H1 (cell line): ENCODE data around the gene ZNF550. TPM values are rescaled to one million over a fixed set of nuclear protein-coding genes. Genes with fewer than 3 reads are reported as not detected.
A peak's percentile ranks its signal among the peaks of the same experiment; 100 is the strongest.

Source experiments
- CTCF ChIA-PET: fragments of 300-600 bp; sonication (Branson Sonifier 250); formaldehyde crosslinking; loops from one replicate; lab custom pipeline; 2021; ENCODE audit not compliant: partially characterized antibody; lab: Charles Lee
- POLR2A ChIA-PET: fragments of 300-600 bp; sonication (Branson Sonifier 250); formaldehyde crosslinking; loops from one replicate; lab custom pipeline; 2021; ENCODE audit warnings: inconsistent platforms; ENCODE audit not compliant: partially characterized antibody; lab: Charles Lee
- DNase-seq, 2 experiments: peaks; one replicate each; pipeline versions ENCODE4 v3.0.0 to v3.0.0-alpha.2; 2010 to 2022; ENCODE audit warnings: low spot score in 2 of 2, low read depth in 1 of 2, mixed read lengths in 1 of 2
- FAIRE-seq: peaks from 2 replicates; lab custom pipeline; 2011; peaks lifted over from hg19 to GRCh38; lab: Jason Lieb, UNC
- H2AFZ ChIP-seq: 2 replicates; pipeline ENCODE4 v1.8.1; 2012; ENCODE audit warnings: low read length, inconsistent platforms
- H2AK5ac ChIP-seq: 2 replicates; pipeline ENCODE4 v1.6.1; 2013; ENCODE audit warnings: low read depth, low read length
- H2BK120ac ChIP-seq: replicated peaks from 2 replicates; pipeline ENCODE3; 2013; ENCODE audit warnings: low read depth, low read length, inconsistent platforms
- H2BK12ac ChIP-seq: 2 replicates; pipeline ENCODE4 v1.6.1; 2013; ENCODE audit warnings: low read depth, low read length
- H2BK15ac ChIP-seq: 2 replicates; pipeline ENCODE4 v1.6.1; 2013; ENCODE audit warnings: low read length
- H2BK20ac ChIP-seq: 2 replicates; pipeline ENCODE4 v1.6.1; 2013; ENCODE audit warnings: low read length
- H2BK5ac ChIP-seq: 2 replicates; pipeline ENCODE4 v1.6.1; 2013; ENCODE audit warnings: low read depth, low read length
- H3K14ac ChIP-seq: 2 replicates; pipeline ENCODE4 v1.6.1; 2013; ENCODE audit warnings: inconsistent platforms; ENCODE audit not compliant: insufficient read length
- H3K18ac ChIP-seq: 2 replicates; pipeline ENCODE4 v1.6.1; 2013; ENCODE audit warnings: low read length; ENCODE audit errors: extremely low read depth
- H3K23ac ChIP-seq: 2 replicates; pipeline ENCODE4 v1.6.1; 2013; ENCODE audit warnings: inconsistent platforms; ENCODE audit not compliant: insufficient read length
- H3K23me2 ChIP-seq: 2 replicates; pipeline ENCODE4 v1.6.1; 2013; ENCODE audit warnings: low read depth, low read length
- H3K27ac ChIP-seq: 2 replicates; pipeline ENCODE4 v1.6.1; 2011; ENCODE audit warnings: low read depth, low read length, inconsistent platforms
- H3K27me3 ChIP-seq, 4 experiments: replicated peaks in 1 of 4; 1 replicate in 1 of 4; 2 replicates in 3 of 4; pipeline versions ENCODE4 v1.6.1 to v1.8.1; 2011 to 2013; ENCODE audit warnings: low read length in 3 of 4, mild to moderate bottlenecking in 3 of 4, inconsistent platforms in 2 of 4, mixed read lengths in 2 of 4, moderate library complexity in 1 of 4; ENCODE audit not compliant: control insufficient read depth in 3 of 4, insufficient read depth in 3 of 4; ENCODE audit errors: extremely low read depth in 1 of 4
- H3K36me3 ChIP-seq, 4 experiments: 2 replicates each; pipeline versions ENCODE4 v1.6.1 to v1.8.1; 2011 to 2013; ENCODE audit warnings: mild to moderate bottlenecking in 4 of 4, low read length in 3 of 4, moderate library complexity in 2 of 4, control low read depth in 1 of 4, inconsistent platforms in 1 of 4; ENCODE audit not compliant: insufficient read depth in 4 of 4, control insufficient read depth in 2 of 4
- H3K4ac ChIP-seq: replicated peaks from 2 replicates; pipeline ENCODE3; 2013; ENCODE audit warnings: low read length, low read depth, mixed read lengths, inconsistent platforms; ENCODE audit not compliant: insufficient read length
- H3K4me1 ChIP-seq, 4 experiments: replicated peaks in 1 of 4; 1 replicate in 1 of 4; 2 replicates in 3 of 4; pipeline versions ENCODE4 v1.6.1 to v1.8.1; 2011 to 2013; ENCODE audit warnings: low read length in 3 of 4, inconsistent platforms in 2 of 4, mixed read lengths in 1 of 4; ENCODE audit not compliant: insufficient read depth in 4 of 4, control insufficient read depth in 3 of 4
- H3K4me2 ChIP-seq, 2 experiments: 2 replicates each; pipeline versions ENCODE4 v1.6.1 to v1.8.1; 2011 to 2013; ENCODE audit warnings: low read depth in 2 of 2, low read length in 2 of 2, control low read depth in 1 of 2, inconsistent platforms in 1 of 2, mild to moderate bottlenecking in 1 of 2; ENCODE audit not compliant: insufficient read depth in 1 of 2
- H3K4me3 ChIP-seq, 4 experiments: fragments of 200-600, 300-600 bp in 1 of 4; sonication (generic), shearing (Covaris generic), sonication (Bioruptor Twin) in 1 of 4; 2 replicates each; pipeline versions ENCODE4 v1.5.1 to v1.8.1; 2011 to 2016; ENCODE audit warnings: low read length in 4 of 4, low read depth in 3 of 4, control low read depth in 2 of 4, inconsistent platforms in 2 of 4, mild to moderate bottlenecking in 2 of 4, mixed read lengths in 1 of 4, moderate library complexity in 1 of 4; ENCODE audit not compliant: insufficient read depth in 2 of 4; ENCODE audit errors: extremely low read depth in 1 of 4
- H3K56ac ChIP-seq: replicated peaks from 2 replicates; pipeline ENCODE3; 2013; ENCODE audit warnings: low read depth, mild to moderate bottlenecking, mixed read lengths, low read length, inconsistent platforms; ENCODE audit not compliant: insufficient read length
- H3K79me1 ChIP-seq: 2 replicates; pipeline ENCODE4 v1.6.1; 2013; ENCODE audit warnings: low read depth, low read length, control low read depth
- H3K79me2 ChIP-seq, 2 experiments: 2 replicates each; pipeline versions ENCODE4 v1.6.1 to v1.8.1; 2012 to 2013; ENCODE audit warnings: low read length in 2 of 2, mild to moderate bottlenecking in 2 of 2, inconsistent platforms in 1 of 2; ENCODE audit not compliant: insufficient read depth in 2 of 2, control insufficient read depth in 1 of 2
- H3K9ac ChIP-seq, 4 experiments: replicated peaks in 1 of 4; 1 replicate in 1 of 4; 2 replicates in 3 of 4; pipeline versions ENCODE4 v1.6.1 to v1.8.1; 2011 to 2013; ENCODE audit warnings: low read depth in 3 of 4, low read length in 3 of 4, control low read depth in 2 of 4, mild to moderate bottlenecking in 2 of 4, moderate library complexity in 2 of 4, inconsistent platforms in 1 of 4; ENCODE audit errors: extremely low read depth in 1 of 4
- H3K9me3 ChIP-seq, 2 experiments: 2 replicates each; pipeline versions ENCODE4 v1.6.1 to v1.8.1; 2012 to 2013; ENCODE audit warnings: mild to moderate bottlenecking in 2 of 2, moderate library complexity in 2 of 2, control low read depth in 1 of 2, inconsistent platforms in 1 of 2, low read depth in 1 of 2, low read length in 1 of 2, mixed read lengths in 1 of 2; ENCODE audit not compliant: insufficient read depth in 2 of 2
- H4K20me1 ChIP-seq, 2 experiments: replicated peaks in 1 of 2; 2 replicates each; pipeline versions ENCODE3 to v1.8.1; 2011 to 2013; ENCODE audit warnings: inconsistent platforms in 2 of 2, low read length in 2 of 2, mild to moderate bottlenecking in 1 of 2; ENCODE audit not compliant: insufficient read depth in 2 of 2, control insufficient read depth in 1 of 2
- H4K5ac ChIP-seq: 2 replicates; pipeline ENCODE4 v1.6.1; 2013; ENCODE audit warnings: low read length, low read depth, mixed read lengths, inconsistent platforms; ENCODE audit not compliant: insufficient read length
- H4K8ac ChIP-seq: 2 replicates; pipeline ENCODE4 v1.8.0; 2013; ENCODE audit warnings: mild to moderate bottlenecking, moderate library complexity, low read length, inconsistent platforms; ENCODE audit not compliant: insufficient read depth; ENCODE audit errors: extremely low read depth
- H4K91ac ChIP-seq: replicated peaks from 2 replicates; pipeline ENCODE3; 2013; ENCODE audit warnings: low read length, mixed read lengths, inconsistent platforms; ENCODE audit not compliant: insufficient read length
- CHD1 ChIP-seq: IDR thresholded peaks from 2 replicates; pipeline ENCODE4 v1.6.1; 2012; ENCODE audit warnings: low read depth, low read length, improper control_type of control experiment
- CHD2 ChIP-seq: IDR thresholded peaks from 2 replicates; pipeline ENCODE4 v1.6.1; 2012; ENCODE audit warnings: low read length, improper control_type of control experiment
- E2F6 ChIP-seq: IDR thresholded peaks from 2 replicates; pipeline ENCODE4 v1.6.1; 2012; ENCODE audit warnings: inconsistent platforms
- KDM1A ChIP-seq: fragments of 200-600, 300-600 bp; sonication (generic); IDR thresholded peaks from 2 replicates; pipeline ENCODE4 v1.7.1; 2016; ENCODE audit warnings: mild to moderate bottlenecking, low read length, borderline replicate concordance
- KDM5A ChIP-seq: fragments of 200-600 bp; IDR thresholded peaks from 2 replicates; pipeline ENCODE4 v1.7.1; 2012; ENCODE audit warnings: mild to moderate bottlenecking, low read length, inconsistent platforms, mixed read lengths
- POLR2A ChIP-seq, 2 experiments: IDR thresholded peaks; 1 replicate in 1 of 2; 2 replicates in 1 of 2; pipeline ENCODE4 v1.6.1; 2011; ENCODE audit warnings: low read depth in 2 of 2, low read length in 2 of 2, mild to moderate bottlenecking in 2 of 2; ENCODE audit errors: control extremely low read depth in 1 of 2
- RXRA ChIP-seq: IDR thresholded peaks from 2 replicates; pipeline ENCODE4 v1.6.1; 2011; ENCODE audit warnings: low read depth, mild to moderate bottlenecking, low read length, moderate library complexity; ENCODE audit not compliant: insufficient read depth
- SIN3A ChIP-seq, 2 experiments: IDR thresholded peaks in 1 of 2; conservative IDR thresholded peaks in 1 of 2; 2 replicates each; pipeline ENCODE4 v1.6.1; 2011 to 2012; ENCODE audit warnings: low read length in 2 of 2, improper control_type of control experiment in 1 of 2, low read depth in 1 of 2, mild to moderate bottlenecking in 1 of 2
- SIX5 ChIP-seq: IDR thresholded peaks from 2 replicates; pipeline ENCODE4 v1.6.1; 2011; ENCODE audit warnings: mild to moderate bottlenecking, low read depth, low read length
- SP1 ChIP-seq: IDR thresholded peaks from 2 replicates; pipeline ENCODE4 v1.6.1; 2011; ENCODE audit warnings: low read depth, low read length
- WGBS, 2 experiments: shearing (Covaris generic) in 1 of 2; methylation state at CpG; one replicate each; pipeline versions ENCODE4 v1.1.6 to v1.1.7; 2013 to 2015; ENCODE audit warnings: low lambda C conversion rate in 2 of 2, mixed read lengths in 2 of 2, inconsistent platforms in 1 of 2, low coverage in 1 of 2, missing lambda C conversion rate in 1 of 2; ENCODE audit not compliant: insufficient replicate concordance in 2 of 2, insufficient coverage in 1 of 2, insufficient read length in 1 of 2; ENCODE audit errors: extremely low coverage in 1 of 2, missing lambda C conversion rate in 1 of 2; 5-methylcytosine and 5-hydroxymethylcytosine counted together
- polyA plus RNA-seq, 7 experiments: library from polyadenylated mRNA; depleted of rRNA in 3 of 7; stranded (reverse) in 5 of 7; unstranded in 2 of 7; fragments of >200 nt in 5 of 7; fragments of 200-250 nt in 2 of 7; gene quantifications; 1 replicate in 5 of 7; 2 replicates in 1 of 7; 4 replicates in 1 of 7; pipeline versions ENCODE4 v1.2.1 to v1.2.3, GENCODE V29; 2011 to 2013; ENCODE audit warnings: missing spikeins in 2 of 7, mixed read lengths in 2 of 7
- total RNA-seq: library from RNA; stranded (reverse); fragmentation: NEBNext Ultra II Directional; extraction: Animal tissue kit (Norgen Biotek cat#: 25700); gene quantifications from 2 replicates; pipeline ENCODE4 v1.2.1, GENCODE V29; 2021
- TF ChIP-seq, protein P1 (sequence below): IDR thresholded peaks from 2 replicates; pipeline ENCODE4 v1.6.1; 2012; ENCODE audit warnings: inconsistent platforms

Gene ZNF550
- total and polyA plus RNA-seq, 2 of the 8 experiments (the other 6 are each of a cell fraction or from before 2014, with no cell fraction given), result 4.5 to 10.7 TPM

DNA sequence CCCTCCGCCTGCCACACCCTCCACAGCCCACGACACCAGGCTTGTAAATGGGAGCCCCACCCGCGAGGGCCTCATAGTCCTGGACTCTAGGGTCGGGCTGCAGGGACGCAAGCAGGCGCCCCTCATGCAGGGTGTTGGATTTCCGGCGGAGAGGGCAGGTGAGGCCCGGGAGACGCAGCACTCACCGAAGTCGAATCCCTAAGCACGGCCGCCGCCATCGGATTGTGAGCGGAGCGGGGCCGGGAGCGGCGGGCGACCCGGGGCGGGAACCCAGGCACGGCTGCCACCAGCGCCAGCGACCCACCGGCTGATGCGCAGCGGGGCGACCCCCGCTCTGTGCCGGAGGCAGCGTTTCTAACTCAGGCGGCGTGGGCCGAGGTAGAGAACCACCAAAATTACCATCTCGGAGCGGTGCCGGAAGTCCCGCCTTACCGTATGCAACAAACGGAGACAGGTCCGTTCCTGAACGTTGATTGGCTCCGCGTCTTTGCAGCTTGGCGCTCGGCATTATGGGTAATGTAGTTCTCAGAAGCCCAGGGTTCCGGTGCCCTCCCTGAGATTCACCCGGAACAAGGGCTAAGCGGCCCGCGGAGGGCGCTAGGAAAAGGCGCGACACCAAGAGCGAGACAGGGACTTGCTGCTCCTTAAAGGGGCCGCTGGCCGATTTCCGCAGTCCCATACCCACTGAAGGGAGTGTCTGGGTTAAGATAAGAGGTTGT lies 19.0 kb upstream of the ZNF550 start, which contains the start of gene ZNF416:
Gene ZNF416 (minus strand): TSS at position 425 of the 719 bp plus-strand sequence. CDS start 207 bp downstream, at position 218.
- peak within 1 kb of the TSS; percentile 59 for H4K91ac ChIP-seq
- H4K5ac ChIP-seq, result no peak within 1 kb of the TSS
- H3K4me1 ChIP-seq, result peaks cover 0 to 6% (median 3%) of the 10 kb centered on the region in 4 experiments; a peak in 5 of 7 replicates
- H3K9me3 ChIP-seq, result peaks cover 45 to 47% of the 10 kb centered on the region in 2 experiments
- H4K8ac ChIP-seq, result peak within 1 kb of the TSS; percentile 74
- ChIA-PET CTCF (no interaction called here), POLR2A (interaction anchor here (0.6 to 2.5 kb wide), 8 partner anchors 22 to 565 kb away, joined by 3 to 7 read pairs (median 5); partner anchors contain the start of genes ZNF134, ZNF154 and ZNF211)
- no peak within 1 kb of the TSS for H3K56ac ChIP-seq
- H3K23ac ChIP-seq, result no peak within 1 kb of the TSS
- DNase-seq, result peak; percentile 90 to 99
- H3K14ac ChIP-seq, result no peak within 1 kb of the TSS
- H2BK20ac ChIP-seq, result no peak within 1 kb of the TSS
- H2BK12ac ChIP-seq, result no peak within 1 kb of the TSS
- H3K27me3 ChIP-seq, result peaks cover 0 to 5% (median 2%) of the 10 kb centered on the region in 4 experiments; a peak in 2 of 7 replicates
- peaks cover 7% of the 10 kb centered on the region; the same call in 1 of the 2 replicates for H3K23me2 ChIP-seq
- FAIRE-seq, result peak; percentile 97
- H2BK5ac ChIP-seq, result no peak within 1 kb of the TSS; the same call in 1 of the 2 replicates
- H3K79me1 ChIP-seq, result peaks cover 12% of the 10 kb centered on the region
- WGBS, 2 experiments, result 3% methylated on average over 62 of the region's 62 CpGs; no CpG with 5 or more reads in 1 of the 2 experiments
- no peak within 1 kb of the TSS for H3K4ac ChIP-seq
- no peak within 1 kb of the TSS for H2BK15ac ChIP-seq
- H3K4me3 ChIP-seq, result peak within 1 kb of the TSS; percentile 69 to 86 (median 78)
- peak within 1 kb of the TSS; percentile 20 for H2AFZ ChIP-seq
- H3K27ac ChIP-seq, result peak within 1 kb of the TSS; percentile 56; the same call in 1 of the 2 replicates
- peak within 1 kb of the TSS; percentile 66 to 83 for H3K4me2 ChIP-seq
- H3K18ac ChIP-seq, result peak within 1 kb of the TSS; percentile 55; the same call in 1 of the 2 replicates
- no peaks in the 10 kb centered on the region for H4K20me1 ChIP-seq
- H3K9ac ChIP-seq, result peak within 1 kb of the TSS; percentile 51 to 71 (median 67)
- no peak within 1 kb of the TSS for H2BK120ac ChIP-seq
- peaks cover 12 to 38% (median 33%) of the 10 kb centered on the region in 4 experiments; a peak in 7 of 8 replicates for H3K36me3 ChIP-seq
- peaks cover 0 to 17% of the 10 kb centered on the region in 2 experiments; a peak in 3 of 4 replicates for H3K79me2 ChIP-seq
- no peak within 1 kb of the TSS for H2AK5ac ChIP-seq
- no peak for TF ChIP-seq KDM5A
- TF ChIP-seq RXRA, result no peak
- TF ChIP-seq, protein P1, sequence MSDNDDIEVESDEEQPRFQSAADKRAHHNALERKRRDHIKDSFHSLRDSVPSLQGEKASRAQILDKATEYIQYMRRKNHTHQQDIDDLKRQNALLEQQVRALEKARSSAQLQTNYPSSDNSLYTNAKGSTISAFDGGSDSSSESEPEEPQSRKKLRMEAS, result peak; percentile 57
- TF ChIP-seq SIN3A (conservative IDR thresholded peaks at IDR 0.05 in 1 of 2, IDR thresholded peaks at IDR 0.05 in 1 of 2; ENCODE audit: low read depth in 1 of 2, low read length in 2 of 2), result peak in 1 of 2 experiments; percentile 17; a peak in 1 of 4 replicates
- no peak for TF ChIP-seq CHD1
- TF ChIP-seq KDM1A, result no peak
- no peak for TF ChIP-seq POLR2A (IDR thresholded peaks at IDR 0.05; ENCODE audit: control extremely low read depth in 1 of 2, low read depth in 2 of 2, low read length in 2 of 2)
- peak; percentile 59 for TF ChIP-seq E2F6
- TF ChIP-seq CHD2, result peak; percentile 89
- TF ChIP-seq SIX5, result peak; percentile 80
- TF ChIP-seq SP1, result peak; percentile 82
